WTC11 (cell line): Measurements from ENCODE around the gene GPATCH2L. TPM values are rescaled to one million over a fixed set of nuclear protein-coding genes. Genes with fewer than 3 reads are reported as not detected.

Source experiments
- ATAC-seq: fragments of 200-7000 bp; cut with Tn5 transposase; 2 replicates; pipeline ENCODE4 v1.10.0; 2021; ENCODE audit warnings: mild to moderate bottlenecking, moderate library complexity
- CTCF ChIA-PET: fragments of 300-600 bp; sonication (Branson Sonifier 250); formaldehyde crosslinking; loops from one replicate; lab custom pipeline; 2021; ENCODE audit warnings: antibody characterized with exemption; lab: Charles Lee
- POLR2A ChIA-PET: fragments of 350-600 bp; sonication (Branson Sonifier 250); formaldehyde crosslinking; loops from one replicate; lab custom pipeline; 2021; ENCODE audit warnings: antibody characterized with exemption; lab: Charles Lee
- DNase-seq: peaks from one replicate; pipeline ENCODE4 v3.0.0; 2021; ENCODE audit warnings: low spot score
- H3K27ac Mint-ChIP-seq: 2 replicates; pipeline ENCODE4 v1.8.0; 2021; ENCODE audit warnings: mixed read lengths
- H3K27me3 Mint-ChIP-seq: 2 replicates; pipeline ENCODE4 v1.8.0; 2021; ENCODE audit warnings: low read depth, mild to moderate bottlenecking, moderate library complexity, mixed read lengths
- H3K36me3 Mint-ChIP-seq: 2 replicates; pipeline ENCODE4 v1.8.0; 2021; ENCODE audit warnings: mixed read lengths
- H3K4me1 Mint-ChIP-seq: 2 replicates; pipeline ENCODE4 v1.8.0; 2022; ENCODE audit warnings: mixed read lengths
- H3K4me3 Mint-ChIP-seq: 2 replicates; pipeline ENCODE4 v1.8.0; 2021; ENCODE audit warnings: mild to moderate bottlenecking, moderate library complexity, mixed read lengths
- H3K9me3 Mint-ChIP-seq: 2 replicates; pipeline ENCODE4 v1.8.0; 2021; ENCODE audit warnings: mixed read lengths
- ATF3 ChIP-seq: sonication (generic); formaldehyde crosslinking; conservative IDR thresholded peaks from 2 replicates; pipeline ENCODE4 v1.8.1; 2022; ENCODE audit warnings: mild to moderate bottlenecking, missing genetic modification reagents
- CREM ChIP-seq: sonication (generic); formaldehyde crosslinking; IDR thresholded peaks from 2 replicates; pipeline ENCODE4 v1.8.1; 2022; ENCODE audit warnings: mild to moderate bottlenecking, missing genetic modification reagents, moderate library complexity
- ELF4 ChIP-seq: sonication (generic); formaldehyde crosslinking; IDR thresholded peaks from 2 replicates; pipeline ENCODE4 v1.8.1; 2022; ENCODE audit warnings: low read depth, mild to moderate bottlenecking, moderate library complexity, missing genetic modification reagents
- ERG ChIP-seq: fragments of 250-450 bp; sonication (Bioruptor Pico); IDR thresholded peaks from 2 replicates; pipeline ENCODE4 v1.8.0; 2021; ENCODE audit warnings: mild to moderate bottlenecking
- ETV6 ChIP-seq: sonication (generic); formaldehyde crosslinking; IDR thresholded peaks from 2 replicates; pipeline ENCODE4 v1.8.1; 2022; ENCODE audit warnings: mild to moderate bottlenecking, missing genetic modification reagents
- FOXK1 ChIP-seq: sonication (generic); formaldehyde crosslinking; IDR thresholded peaks from 2 replicates; pipeline ENCODE4 v1.8.0; 2022; ENCODE audit warnings: mild to moderate bottlenecking, moderate library complexity, missing genetic modification reagents
- GRHL2 ChIP-seq: fragments of 250-450 bp; sonication (Bioruptor Pico); IDR thresholded peaks from 2 replicates; pipeline ENCODE4 v1.8.0; 2022; ENCODE audit warnings: mild to moderate bottlenecking, moderate library complexity; ENCODE audit not compliant: insufficient replicate concordance, severe bottlenecking
- GTF2I ChIP-seq: fragments of 250-450 bp; sonication (Bioruptor Pico); conservative IDR thresholded peaks from 2 replicates; pipeline ENCODE4 v1.4.0; 2021; ENCODE audit warnings: mild to moderate bottlenecking
- IRF1 ChIP-seq: sonication (generic); formaldehyde crosslinking; IDR thresholded peaks from 2 replicates; pipeline ENCODE4 v1.8.0; 2023; ENCODE audit warnings: missing genetic modification reagents
- NFATC4 ChIP-seq: fragments of 250-450 bp; sonication (Bioruptor Pico); IDR thresholded peaks from 2 replicates; pipeline ENCODE4 v1.9.0; 2021; ENCODE audit warnings: mild to moderate bottlenecking
- NR1H2 ChIP-seq: sonication (generic); formaldehyde crosslinking; IDR thresholded peaks from 2 replicates; pipeline ENCODE4 v1.9.0; 2021; ENCODE audit warnings: mild to moderate bottlenecking, moderate library complexity, missing genetic modification reagents
- NR2C2 ChIP-seq: sonication (generic); formaldehyde crosslinking; IDR thresholded peaks from 2 replicates; pipeline ENCODE4 v1.8.0; 2022; ENCODE audit warnings: mild to moderate bottlenecking, missing genetic modification reagents
- OVOL2 ChIP-seq: fragments of 250-450 bp; sonication (Bioruptor Pico); IDR thresholded peaks from 2 replicates; pipeline ENCODE4 v1.9.0; 2021; ENCODE audit warnings: mild to moderate bottlenecking, borderline replicate concordance
- PREB ChIP-seq: sonication (generic); formaldehyde crosslinking; IDR thresholded peaks from 2 replicates; pipeline ENCODE4 v1.8.1; 2022; ENCODE audit warnings: mild to moderate bottlenecking, missing genetic modification reagents, moderate library complexity, borderline replicate concordance
- PRRX2 ChIP-seq: fragments of 250-450 bp; sonication (Bioruptor Pico); IDR thresholded peaks from 2 replicates; pipeline ENCODE4 v1.8.0; 2021; ENCODE audit warnings: mild to moderate bottlenecking
- RELA ChIP-seq: sonication (generic); formaldehyde crosslinking; IDR thresholded peaks from 2 replicates; pipeline ENCODE4 v1.8.1; 2022; ENCODE audit warnings: missing genetic modification reagents, mild to moderate bottlenecking, borderline replicate concordance
- SP1 ChIP-seq: sonication (generic); formaldehyde crosslinking; conservative IDR thresholded peaks from 2 replicates; pipeline ENCODE4 v1.8.1; 2022; ENCODE audit warnings: missing genetic modification reagents
- TCF7 ChIP-seq: sonication (generic); formaldehyde crosslinking; IDR thresholded peaks from 2 replicates; pipeline ENCODE4 v1.8.0; 2022; ENCODE audit warnings: mild to moderate bottlenecking, low read depth, missing genetic modification reagents, moderate library complexity
- ZNF121 ChIP-seq: sonication (generic); formaldehyde crosslinking; IDR thresholded peaks from 2 replicates; pipeline ENCODE4 v1.8.0; 2023; ENCODE audit warnings: missing genetic modification reagents
- ZNF138 ChIP-seq: sonication (generic); formaldehyde crosslinking; conservative IDR thresholded peaks from 2 replicates; pipeline ENCODE4 v1.8.1; 2022; ENCODE audit warnings: mild to moderate bottlenecking, moderate library complexity, missing genetic modification reagents
- ZNF232 ChIP-seq: sonication (generic); formaldehyde crosslinking; IDR thresholded peaks from 2 replicates; pipeline ENCODE4 v1.8.0; 2022; ENCODE audit warnings: mild to moderate bottlenecking, missing genetic modification reagents
- ZNF263 ChIP-seq: sonication (generic); formaldehyde crosslinking; IDR thresholded peaks from 2 replicates; pipeline ENCODE4 v1.8.1; 2022; ENCODE audit warnings: low read depth, mild to moderate bottlenecking, moderate library complexity, missing genetic modification reagents
- total RNA-seq: library from RNA; stranded (reverse); gene quantifications from 3 replicates; pipeline ENCODE4 v1.2.3, GENCODE V29; 2021
- TF ChIP-seq, protein P1 (sequence below): fragments of 200-600 bp; IDR thresholded peaks from 2 replicates; pipeline ENCODE4 v1.8.0; 2022; ENCODE audit warnings: antibody characterized with exemption
- TF ChIP-seq, protein P2 (sequence below): sonication (generic); formaldehyde crosslinking; IDR thresholded peaks from 2 replicates; pipeline ENCODE4 v1.8.1; 2022; ENCODE audit warnings: low read depth, mild to moderate bottlenecking, moderate library complexity, missing genetic modification reagents, borderline replicate concordance
- TF ChIP-seq, protein P3 (sequence below): sonication (generic); formaldehyde crosslinking; IDR thresholded peaks from 2 replicates; pipeline ENCODE4 v1.8.0; 2023; ENCODE audit warnings: missing genetic modification reagents, mild to moderate bottlenecking, borderline replicate concordance

Gene GPATCH2L
- total RNA-seq, 1 experiment from 2014 or later = 67.2 TPM

GRCh38 chr14:76196980-76197695 is 45.4 kb downstream of the GPATCH2L start:
- DNase-seq (no peak), ATAC-seq (no peak)
- CTCF ChIA-PET = no interaction called here
- no peaks in the 10 kb centered on the region for H3K27me3 Mint-ChIP-seq
- peaks cover 7% of the 10 kb centered on the region for H3K9me3 Mint-ChIP-seq
- no peak for TF ChIP-seq NR2C2
- TF ChIP-seq TCF7 (CRISPR knock-in tag) = no peak
- TF ChIP-seq ZNF263 (CRISPR knock-in tag) = no peak
- TF ChIP-seq, protein P1, sequence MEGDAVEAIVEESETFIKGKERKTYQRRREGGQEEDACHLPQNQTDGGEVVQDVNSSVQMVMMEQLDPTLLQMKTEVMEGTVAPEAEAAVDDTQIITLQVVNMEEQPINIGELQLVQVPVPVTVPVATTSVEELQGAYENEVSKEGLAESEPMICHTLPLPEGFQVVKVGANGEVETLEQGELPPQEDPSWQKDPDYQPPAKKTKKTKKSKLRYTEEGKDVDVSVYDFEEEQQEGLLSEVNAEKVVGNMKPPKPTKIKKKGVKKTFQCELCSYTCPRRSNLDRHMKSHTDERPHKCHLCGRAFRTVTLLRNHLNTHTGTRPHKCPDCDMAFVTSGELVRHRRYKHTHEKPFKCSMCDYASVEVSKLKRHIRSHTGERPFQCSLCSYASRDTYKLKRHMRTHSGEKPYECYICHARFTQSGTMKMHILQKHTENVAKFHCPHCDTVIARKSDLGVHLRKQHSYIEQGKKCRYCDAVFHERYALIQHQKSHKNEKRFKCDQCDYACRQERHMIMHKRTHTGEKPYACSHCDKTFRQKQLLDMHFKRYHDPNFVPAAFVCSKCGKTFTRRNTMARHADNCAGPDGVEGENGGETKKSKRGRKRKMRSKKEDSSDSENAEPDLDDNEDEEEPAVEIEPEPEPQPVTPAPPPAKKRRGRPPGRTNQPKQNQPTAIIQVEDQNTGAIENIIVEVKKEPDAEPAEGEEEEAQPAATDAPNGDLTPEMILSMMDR = no peak
- TF ChIP-seq, protein P2, sequence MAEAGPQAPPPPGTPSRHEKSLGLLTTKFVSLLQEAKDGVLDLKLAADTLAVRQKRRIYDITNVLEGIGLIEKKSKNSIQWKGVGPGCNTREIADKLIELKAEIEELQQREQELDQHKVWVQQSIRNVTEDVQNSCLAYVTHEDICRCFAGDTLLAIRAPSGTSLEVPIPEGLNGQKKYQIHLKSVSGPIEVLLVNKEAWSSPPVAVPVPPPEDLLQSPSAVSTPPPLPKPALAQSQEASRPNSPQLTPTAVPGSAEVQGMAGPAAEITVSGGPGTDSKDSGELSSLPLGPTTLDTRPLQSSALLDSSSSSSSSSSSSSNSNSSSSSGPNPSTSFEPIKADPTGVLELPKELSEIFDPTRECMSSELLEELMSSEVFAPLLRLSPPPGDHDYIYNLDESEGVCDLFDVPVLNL = no peak
- no peak for TF ChIP-seq NFATC4 (CRISPR knock-in tag)
- POLR2A ChIA-PET = no interaction called here
- H3K27ac Mint-ChIP-seq = no peak overlapping the region
- H3K4me1 Mint-ChIP-seq = peaks cover under 1% of the 10 kb centered on the region; the same call in 1 of the 2 replicates
- H3K4me3 Mint-ChIP-seq = no peak overlapping the region
- peaks cover 64% of the 10 kb centered on the region for H3K36me3 Mint-ChIP-seq

DNA sequence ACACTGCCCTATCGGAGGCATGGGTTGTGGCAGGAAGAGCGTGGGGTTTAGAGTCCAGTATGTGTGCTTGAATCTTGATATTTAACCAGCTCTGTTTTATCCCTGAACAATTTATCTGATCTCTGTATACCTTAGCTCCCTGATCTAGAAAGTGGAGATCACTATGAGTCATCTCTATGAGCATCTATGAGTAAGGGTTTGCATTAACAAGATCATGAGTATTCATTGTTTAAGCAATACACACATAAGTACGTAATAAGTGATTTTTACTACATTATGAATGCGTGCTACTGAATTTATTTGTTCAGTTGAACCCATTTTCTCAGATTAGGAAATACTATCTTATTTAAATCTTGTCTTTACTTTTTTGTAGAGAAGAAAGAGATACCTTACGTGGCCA is 49.4 kb downstream of the GPATCH2L start:
- ATAC-seq (no peak), DNase-seq (no peak)

More for the DNA sequence above, 49.4 kb downstream of the GPATCH2L start:
- CTCF ChIA-PET = interaction anchor here (1.1 kb wide), 1 partner anchor 186 kb away, joined by 3 read pairs; no protein-coding TSS in a partner anchor
- POLR2A ChIA-PET = no interaction called here
- peaks cover 7% of the 10 kb centered on the region for H3K9me3 Mint-ChIP-seq
- no peaks in the 10 kb centered on the region for H3K4me1 Mint-ChIP-seq
- H3K27me3 Mint-ChIP-seq = no peaks in the 10 kb centered on the region
- TF ChIP-seq CREM (CRISPR knock-in tag) (no peak), GTF2I (no peak), PRRX2 (CRISPR knock-in tag) (no peak), IRF1 (CRISPR knock-in tag) (no peak), ZNF232 (CRISPR knock-in tag) (no peak), PREB (CRISPR knock-in tag) (no peak), ERG (CRISPR knock-in tag) (no peak), ATF3 (CRISPR knock-in tag) (no peak), ELF4 (CRISPR knock-in tag) (no peak), ZNF121 (CRISPR knock-in tag) (no peak), GRHL2 (CRISPR knock-in tag) (no peak), NR2C2 (no peak), ETV6 (CRISPR knock-in tag) (no peak), FOXK1 (CRISPR knock-in tag) (no peak), NR1H2 (CRISPR knock-in tag) (no peak), SP1 (CRISPR knock-in tag) (no peak), OVOL2 (no peak), RELA (CRISPR knock-in tag) (no peak), ZNF138 (CRISPR knock-in tag) (no peak)
- TF ChIP-seq, protein P3, sequence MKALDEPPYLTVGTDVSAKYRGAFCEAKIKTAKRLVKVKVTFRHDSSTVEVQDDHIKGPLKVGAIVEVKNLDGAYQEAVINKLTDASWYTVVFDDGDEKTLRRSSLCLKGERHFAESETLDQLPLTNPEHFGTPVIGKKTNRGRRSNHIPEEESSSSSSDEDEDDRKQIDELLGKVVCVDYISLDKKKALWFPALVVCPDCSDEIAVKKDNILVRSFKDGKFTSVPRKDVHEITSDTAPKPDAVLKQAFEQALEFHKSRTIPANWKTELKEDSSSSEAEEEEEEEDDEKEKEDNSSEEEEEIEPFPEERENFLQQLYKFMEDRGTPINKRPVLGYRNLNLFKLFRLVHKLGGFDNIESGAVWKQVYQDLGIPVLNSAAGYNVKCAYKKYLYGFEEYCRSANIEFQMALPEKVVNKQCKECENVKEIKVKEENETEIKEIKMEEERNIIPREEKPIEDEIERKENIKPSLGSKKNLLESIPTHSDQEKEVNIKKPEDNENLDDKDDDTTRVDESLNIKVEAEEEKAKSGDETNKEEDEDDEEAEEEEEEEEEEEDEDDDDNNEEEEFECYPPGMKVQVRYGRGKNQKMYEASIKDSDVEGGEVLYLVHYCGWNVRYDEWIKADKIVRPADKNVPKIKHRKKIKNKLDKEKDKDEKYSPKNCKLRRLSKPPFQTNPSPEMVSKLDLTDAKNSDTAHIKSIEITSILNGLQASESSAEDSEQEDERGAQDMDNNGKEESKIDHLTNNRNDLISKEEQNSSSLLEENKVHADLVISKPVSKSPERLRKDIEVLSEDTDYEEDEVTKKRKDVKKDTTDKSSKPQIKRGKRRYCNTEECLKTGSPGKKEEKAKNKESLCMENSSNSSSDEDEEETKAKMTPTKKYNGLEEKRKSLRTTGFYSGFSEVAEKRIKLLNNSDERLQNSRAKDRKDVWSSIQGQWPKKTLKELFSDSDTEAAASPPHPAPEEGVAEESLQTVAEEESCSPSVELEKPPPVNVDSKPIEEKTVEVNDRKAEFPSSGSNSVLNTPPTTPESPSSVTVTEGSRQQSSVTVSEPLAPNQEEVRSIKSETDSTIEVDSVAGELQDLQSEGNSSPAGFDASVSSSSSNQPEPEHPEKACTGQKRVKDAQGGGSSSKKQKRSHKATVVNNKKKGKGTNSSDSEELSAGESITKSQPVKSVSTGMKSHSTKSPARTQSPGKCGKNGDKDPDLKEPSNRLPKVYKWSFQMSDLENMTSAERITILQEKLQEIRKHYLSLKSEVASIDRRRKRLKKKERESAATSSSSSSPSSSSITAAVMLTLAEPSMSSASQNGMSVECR (CRISPR knock-in tag) = no peak
- peaks cover 63% of the 10 kb centered on the region for H3K36me3 Mint-ChIP-seq
- H3K4me3 Mint-ChIP-seq = no peak overlapping the region
- no peak overlapping the region for H3K27ac Mint-ChIP-seq
